Measurements from ENCODE around the gene SMIM3.
"Not testable (repeated sequence)": the region's sequence is repeated elsewhere in the genome, so short reads cannot be mapped to it uniquely, and the experiment has no call there.

SMIM3 gene

GRCh38 chr5:150809363-150809762 lies 30.8 kb downstream of the SMIM3 start:
- TF ChIP-seq CTCF (IDR thresholded peaks at IDR 0.05) = no peak
- no peak for TF ChIP-seq ZFX (IDR thresholded peaks at IDR 0.05; ENCODE audit: borderline replicate concordance)
- no peak overlapping the region for H3K27ac ChIP-seq

GRCh38 chr5:150815010-150815409 lies 36.5 kb downstream of the SMIM3 start:
- no peak for TF ChIP-seq CTCF (IDR thresholded peaks at IDR 0.05)
- no peak for TF ChIP-seq ZFX (IDR thresholded peaks at IDR 0.05; ENCODE audit: borderline replicate concordance)

GRCh38 chr5:150816946-150817345 lies 38.4 kb downstream of the SMIM3 start:
- TF ChIP-seq CTCF (IDR thresholded peaks at IDR 0.05) (no peak), ZFX (IDR thresholded peaks at IDR 0.05; ENCODE audit: borderline replicate concordance) (no peak)

More at GRCh38 chr5:150815010-150815409, 36.5 kb downstream of the SMIM3 start:
- no peak overlapping the region for H3K27ac ChIP-seq

GRCh38 chr5:150829744-150830143 lies 51.2 kb downstream of the SMIM3 start:
- H3K27ac ChIP-seq = no peak overlapping the region
- TF ChIP-seq ZFX (IDR thresholded peaks at IDR 0.05; ENCODE audit: borderline replicate concordance) = no peak
- TF ChIP-seq CTCF (IDR thresholded peaks at IDR 0.05) = no peak

More at GRCh38 chr5:150816946-150817345, 38.4 kb downstream of the SMIM3 start:
- no peak overlapping the region for H3K27ac ChIP-seq

- H3K27ac ChIP-seq = not testable (repeated sequence)
Observed at GRCh38 chr5:150831821-150832220, 53.3 kb downstream of the SMIM3 start.

GRCh38 chr5:150836064-150836463 lies 57.5 kb downstream of the SMIM3 start:
- H3K27ac ChIP-seq = no peak overlapping the region
- TF ChIP-seq ZFX (IDR thresholded peaks at IDR 0.05; ENCODE audit: borderline replicate concordance) = no peak
- TF ChIP-seq CTCF (IDR thresholded peaks at IDR 0.05) = no peak

- no peak overlapping the region for H3K27ac ChIP-seq
- TF ChIP-seq ZFX (IDR thresholded peaks at IDR 0.05; ENCODE audit: borderline replicate concordance) = no peak
- TF ChIP-seq CTCF (IDR thresholded peaks at IDR 0.05) = no peak
Observed at GRCh38 chr5:150836703-150837102, 58.1 kb downstream of the SMIM3 start.

- not testable (repeated sequence) for H3K27ac ChIP-seq
Observed at GRCh38 chr5:150845185-150845859, 66.8 kb downstream of the SMIM3 start.

GRCh38 chr5:150846308-150846653 lies 67.7 kb downstream of the SMIM3 start, which contains the start of gene IRGM:
Gene IRGM, plus strand, starts transcription at chr5:150846521. Its CDS starts 1,603 bp downstream, at chr5:150848124.
- H3K27ac ChIP-seq = not testable (repeated sequence)
